SJCRH30 (cell line): ENCODE data around the gene VIPR2. TPM values are rescaled to one million over a fixed set of nuclear protein-coding genes. Genes with fewer than 3 reads are reported as not detected.

Experiments used
- DNase-seq, 2 experiments: peaks; one replicate each; pipeline ENCODE4 v3.0.0-alpha.2; 2015 to 2020
- H3K27ac ChIP-seq: fragments of 250-450 bp; sonication (Bioruptor Pico); 2 replicates; pipeline ENCODE4 v1.5.1; 2020; ENCODE audit warnings: mild to moderate bottlenecking, moderate library complexity
- H3K27me3 ChIP-seq: fragments of 250-450 bp; sonication (Bioruptor Pico); 2 replicates; pipeline ENCODE4 v1.5.1; 2020; ENCODE audit warnings: mild to moderate bottlenecking, moderate library complexity
- H3K36me3 ChIP-seq: fragments of 250-450 bp; sonication (Bioruptor Pico); 2 replicates; pipeline ENCODE4 v1.5.1; 2020; ENCODE audit warnings: mild to moderate bottlenecking, moderate library complexity
- H3K4me1 ChIP-seq: fragments of 250-450 bp; sonication (Bioruptor Pico); 2 replicates; pipeline ENCODE4 v1.5.1; 2020; ENCODE audit warnings: mild to moderate bottlenecking, moderate library complexity
- H3K4me3 ChIP-seq: fragments of 250-450 bp; sonication (Bioruptor Pico); 2 replicates; pipeline ENCODE4 v1.5.1; 2020; ENCODE audit warnings: mild to moderate bottlenecking, moderate library complexity
- H3K9me3 ChIP-seq: fragments of 250-450 bp; sonication (Bioruptor Pico); replicated peaks from 2 replicates; pipeline ENCODE4 v1.5.1; 2020; ENCODE audit warnings: mild to moderate bottlenecking, moderate library complexity
- total RNA-seq: library from RNA; depleted of rRNA; stranded (reverse); fragments of >200 nt; shearing (Covaris generic); gene quantifications from 2 replicates; pipeline ENCODE4 v1.2.3, GENCODE V29; 2014

Gene VIPR2
- total RNA-seq, 1 experiment from 2014 or later = 10.2 TPM

DNA sequence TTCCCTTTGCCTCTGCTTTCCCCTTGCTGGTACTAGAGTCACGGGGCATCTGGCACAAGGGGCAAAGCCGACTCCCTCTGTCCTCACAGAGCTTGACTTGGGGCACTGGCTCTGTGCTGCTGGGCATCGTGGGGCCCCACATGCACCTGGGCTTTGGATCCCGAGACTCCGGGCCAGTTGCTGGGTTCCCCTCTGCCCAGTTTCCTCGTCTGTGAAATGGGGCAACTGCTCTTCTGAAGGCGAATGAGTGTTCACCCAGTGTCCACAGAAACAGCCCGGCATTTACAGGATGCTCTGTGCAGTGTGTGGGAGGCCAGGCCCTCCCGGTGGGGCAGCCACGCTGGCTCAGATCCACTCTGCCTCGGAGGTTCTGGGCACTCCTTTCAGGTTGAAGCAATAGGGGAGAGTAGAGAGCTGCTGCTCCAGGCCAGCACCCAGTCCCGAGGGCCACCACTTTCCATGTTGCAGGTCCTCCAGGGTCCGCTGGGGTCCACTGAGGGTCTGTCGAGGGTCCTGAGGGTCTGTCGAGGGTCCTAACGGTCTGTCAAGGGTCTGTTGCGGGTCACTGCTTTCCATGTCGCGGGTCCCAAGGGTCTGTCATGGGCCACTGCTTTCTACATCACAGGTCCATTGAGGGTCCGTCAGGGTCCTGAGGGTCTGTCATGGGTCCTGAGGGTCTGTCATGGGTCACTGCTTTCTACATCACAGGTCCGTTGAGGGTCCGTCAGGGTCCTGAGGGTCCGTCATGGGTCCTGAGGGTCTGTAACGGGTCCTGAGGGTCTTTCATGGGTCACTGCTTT is 103.6 kb downstream of the VIPR2 start:
- Histone ChIP-seq H3K4me3 (no peak overlapping the region), H3K4me1 (no peaks in the 10 kb centered on the region), H3K27ac (no peak overlapping the region), H3K27me3 (no peaks in the 10 kb centered on the region), H3K9me3 (no peaks in the 10 kb centered on the region), H3K36me3 (no peaks in the 10 kb centered on the region)
- DNase-seq = no peak

DNA sequence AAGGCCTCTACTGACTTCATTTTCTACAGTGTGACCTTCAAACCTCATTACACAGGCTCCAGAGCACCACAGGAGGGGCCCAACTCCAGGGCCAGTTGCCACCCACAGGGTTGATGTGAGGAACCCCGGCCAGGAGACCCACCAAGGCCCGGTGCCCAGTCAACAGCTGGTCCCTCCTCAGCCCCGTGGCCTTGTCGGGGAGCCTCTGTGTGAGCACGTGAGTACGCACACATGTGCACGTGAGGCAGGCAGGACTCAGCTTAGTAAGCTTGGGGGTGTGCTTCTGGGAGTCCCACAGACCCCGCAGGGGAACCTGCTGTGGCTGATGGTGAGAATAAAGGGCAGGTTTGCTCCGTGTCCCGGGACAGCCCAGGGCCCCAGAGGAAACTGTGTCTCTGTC is 104.5 kb downstream of the VIPR2 start:
- no peaks in the 10 kb centered on the region for H3K9me3 ChIP-seq
- no peaks in the 10 kb centered on the region for H3K36me3 ChIP-seq
- no peak overlapping the region for H3K27ac ChIP-seq
- H3K4me3 ChIP-seq = no peak overlapping the region
- no peak for DNase-seq
- H3K4me1 ChIP-seq = no peaks in the 10 kb centered on the region
- H3K27me3 ChIP-seq = no peaks in the 10 kb centered on the region

DNA sequence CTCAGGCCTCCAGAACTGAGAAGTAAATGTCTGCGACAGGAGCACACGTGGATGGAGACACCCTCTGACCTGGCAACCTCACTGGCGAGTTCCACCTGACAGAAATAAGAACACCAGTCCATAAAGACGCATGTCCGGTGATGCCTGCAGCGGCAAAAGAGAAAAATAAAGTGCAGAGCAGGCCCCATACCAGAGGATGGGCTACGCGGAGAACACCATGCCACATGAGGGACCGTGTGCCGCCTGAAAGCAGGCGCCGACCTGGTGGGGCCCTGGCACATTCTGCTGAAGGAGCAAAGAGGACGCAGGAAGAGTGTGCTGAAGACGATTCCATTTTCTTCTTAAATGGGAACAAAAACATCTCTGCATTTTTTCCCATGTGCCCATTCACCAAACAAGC is 105.0 kb downstream of the VIPR2 start:
- Histone ChIP-seq H3K27me3 (no peaks in the 10 kb centered on the region), H3K4me3 (no peak overlapping the region), H3K36me3 (no peaks in the 10 kb centered on the region), H3K27ac (no peak overlapping the region), H3K4me1 (no peaks in the 10 kb centered on the region), H3K9me3 (no peaks in the 10 kb centered on the region)
- no peak for DNase-seq

DNA sequence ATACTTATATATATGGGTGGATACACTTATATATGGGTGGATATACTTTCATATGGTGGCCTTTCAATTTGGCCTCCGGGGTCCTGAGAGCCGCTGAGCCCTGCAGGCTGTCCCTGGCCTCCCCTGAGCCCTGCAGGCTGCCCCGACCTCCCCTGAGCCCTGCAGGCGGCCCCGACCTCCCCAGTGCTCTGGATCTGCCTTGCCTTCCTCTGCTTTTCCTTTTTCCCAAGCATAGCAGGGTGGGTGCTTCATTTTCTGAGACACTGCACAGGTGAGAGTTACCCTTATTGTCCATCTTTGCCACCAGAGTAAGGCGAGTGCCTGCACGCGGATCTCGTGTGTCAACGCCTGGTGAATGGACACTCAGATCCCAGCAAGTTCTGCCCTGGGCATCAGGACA is 106.6 kb downstream of the VIPR2 start:
- no peak for DNase-seq
- Histone ChIP-seq H3K4me1 (no peaks in the 10 kb centered on the region), H3K27ac (no peak overlapping the region), H3K27me3 (no peaks in the 10 kb centered on the region), H3K9me3 (no peaks in the 10 kb centered on the region), H3K4me3 (no peak overlapping the region), H3K36me3 (no peaks in the 10 kb centered on the region)

DNA sequence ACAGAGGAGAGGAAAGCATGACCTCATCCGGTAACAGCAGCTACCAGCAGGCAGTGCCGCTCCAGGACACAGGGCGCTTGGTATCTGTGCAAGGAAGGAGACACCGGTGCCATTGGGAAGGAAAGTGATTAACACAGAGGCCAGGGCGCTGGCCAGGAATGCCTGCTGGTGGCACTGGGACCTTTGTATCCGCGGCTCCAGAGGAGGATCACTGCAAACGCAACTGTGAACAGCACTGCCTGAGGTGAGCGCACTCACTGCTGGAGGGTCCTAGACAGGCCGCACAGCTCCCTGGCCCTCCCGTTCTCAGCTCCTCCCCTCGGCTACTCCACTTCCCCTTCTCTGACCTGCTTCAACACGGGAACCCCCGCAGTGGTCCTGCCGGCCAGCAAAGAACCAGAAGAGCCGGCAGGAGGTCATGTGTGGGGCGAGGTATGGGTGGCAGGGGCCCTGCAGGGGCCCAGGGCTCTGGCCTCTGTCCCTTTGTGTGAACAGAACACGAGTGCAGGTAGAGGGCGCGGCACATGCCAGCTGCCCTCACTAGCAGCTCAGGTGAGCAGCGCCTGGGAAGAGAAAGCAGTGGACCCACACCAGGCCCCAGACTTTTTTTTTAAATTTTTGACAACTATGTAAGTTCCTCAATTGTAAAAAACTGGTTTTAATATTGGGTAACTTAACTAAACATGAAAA is 107.6 kb downstream of the VIPR2 start:
- no peaks in the 10 kb centered on the region for H3K9me3 ChIP-seq
- no peaks in the 10 kb centered on the region for H3K27me3 ChIP-seq
- no peak for DNase-seq
- no peak overlapping the region for H3K4me3 ChIP-seq
- no peaks in the 10 kb centered on the region for H3K36me3 ChIP-seq
- H3K27ac ChIP-seq = no peak overlapping the region
- no peaks in the 10 kb centered on the region for H3K4me1 ChIP-seq

DNA sequence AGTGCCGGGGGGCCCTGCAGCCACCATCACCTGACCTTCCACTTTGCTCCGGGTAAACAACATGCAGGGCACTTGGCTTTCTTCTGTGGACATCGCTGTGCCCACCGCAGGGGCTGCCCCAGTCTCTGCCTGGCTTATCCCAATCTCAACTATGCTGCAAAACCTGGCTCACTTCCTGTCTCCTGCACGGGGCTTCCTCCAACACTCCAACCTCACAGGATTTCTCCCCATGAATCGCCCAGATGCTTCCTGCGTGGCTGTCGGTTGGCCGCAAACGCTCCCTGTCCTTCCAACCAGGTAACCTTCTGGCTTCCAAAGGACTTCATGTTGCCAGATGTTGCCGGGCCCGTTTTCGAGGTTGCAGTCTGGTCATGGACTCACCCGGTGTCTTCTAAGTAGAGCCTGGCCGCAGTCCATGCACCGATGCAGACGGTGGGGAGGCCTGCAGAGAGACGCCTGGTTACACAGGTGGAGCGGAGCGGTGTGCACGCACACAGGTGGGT is 109.0 kb downstream of the VIPR2 start:
- H3K4me1 ChIP-seq = no peaks in the 10 kb centered on the region
- H3K9me3 ChIP-seq = no peaks in the 10 kb centered on the region
- no peaks in the 10 kb centered on the region for H3K27me3 ChIP-seq
- no peak overlapping the region for H3K4me3 ChIP-seq
- no peak overlapping the region for H3K27ac ChIP-seq
- no peak for DNase-seq
- peaks cover under 1% of the 10 kb centered on the region; the same call in 1 of the 2 replicates for H3K36me3 ChIP-seq

DNA sequence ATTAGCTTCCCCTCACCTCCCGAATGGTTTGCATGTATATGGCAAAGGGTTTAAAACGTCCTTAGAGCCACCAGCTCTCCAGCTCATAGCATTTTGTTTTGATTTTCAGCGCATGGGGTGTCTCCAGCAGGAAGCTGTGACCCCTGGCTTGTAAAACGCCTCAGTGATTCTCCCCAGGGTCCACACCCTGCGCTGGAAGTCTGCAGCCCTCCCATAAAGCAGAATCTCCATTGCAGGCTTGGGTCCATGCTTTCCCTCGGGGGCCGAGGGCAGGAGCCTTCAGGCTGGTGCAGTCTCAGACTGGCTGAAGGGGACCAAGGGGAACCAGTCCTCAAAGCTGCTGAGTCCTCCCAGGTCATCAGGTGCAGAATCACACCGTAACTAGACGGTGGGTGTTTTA is 109.7 kb downstream of the VIPR2 start:
- no peaks in the 10 kb centered on the region for H3K4me1 ChIP-seq
- H3K27ac ChIP-seq = no peak overlapping the region
- no peaks in the 10 kb centered on the region for H3K9me3 ChIP-seq
- no peak for DNase-seq
- peaks cover 3% of the 10 kb centered on the region; the same call in 1 of the 2 replicates for H3K36me3 ChIP-seq
- H3K27me3 ChIP-seq = no peaks in the 10 kb centered on the region
- H3K4me3 ChIP-seq = no peak overlapping the region

DNA sequence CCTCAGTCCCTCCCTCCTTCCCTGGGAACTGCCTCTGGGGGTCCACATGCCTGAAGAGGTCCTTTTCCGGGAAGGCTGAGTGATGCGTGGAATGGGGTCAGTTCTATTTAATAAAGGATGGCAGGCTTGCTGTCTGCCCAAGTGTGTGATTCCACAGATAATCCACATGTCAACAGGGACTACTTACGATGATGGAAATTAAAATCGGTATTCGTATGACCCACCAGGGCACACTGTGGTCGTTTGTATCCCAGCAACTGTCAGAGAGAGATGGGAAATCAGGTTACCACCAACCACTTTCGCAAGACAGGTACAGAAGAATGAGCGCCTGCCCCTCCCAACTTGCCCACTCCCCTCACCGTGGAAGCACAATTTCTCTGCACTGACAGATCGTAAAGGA is 110.3 kb downstream of the VIPR2 start:
- Histone ChIP-seq H3K27ac (no peak overlapping the region), H3K27me3 (no peaks in the 10 kb centered on the region), H3K36me3 (peaks cover 5% of the 10 kb centered on the region; the same call in 1 of the 2 replicates), H3K9me3 (no peaks in the 10 kb centered on the region), H3K4me1 (no peaks in the 10 kb centered on the region), H3K4me3 (no peak overlapping the region)
- DNase-seq = no peak

DNA sequence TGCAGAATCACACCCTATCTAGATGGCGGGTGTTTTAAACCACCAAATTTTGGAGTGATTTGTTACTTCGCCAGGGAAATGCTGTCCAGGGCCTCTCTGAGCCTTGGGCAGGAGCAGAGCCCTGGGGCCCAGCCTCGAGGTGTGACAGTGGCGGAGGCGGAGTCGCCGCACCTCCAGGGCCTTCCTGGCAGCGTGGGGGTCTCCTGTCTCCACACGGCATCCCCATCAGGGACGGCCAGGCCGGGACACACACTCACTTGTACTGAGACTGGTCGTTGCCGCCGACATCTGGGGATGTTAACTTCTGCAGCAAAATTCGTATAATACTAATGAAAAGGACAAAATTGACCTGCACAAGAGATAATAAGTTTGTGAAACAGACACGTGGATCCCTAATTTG is 110.7 kb downstream of the VIPR2 start:
- DNase-seq = no peak
- Histone ChIP-seq H3K36me3 (peaks cover 9% of the 10 kb centered on the region), H3K4me3 (no peak overlapping the region), H3K27me3 (no peaks in the 10 kb centered on the region), H3K9me3 (no peaks in the 10 kb centered on the region), H3K27ac (no peak overlapping the region), H3K4me1 (no peaks in the 10 kb centered on the region)

DNA sequence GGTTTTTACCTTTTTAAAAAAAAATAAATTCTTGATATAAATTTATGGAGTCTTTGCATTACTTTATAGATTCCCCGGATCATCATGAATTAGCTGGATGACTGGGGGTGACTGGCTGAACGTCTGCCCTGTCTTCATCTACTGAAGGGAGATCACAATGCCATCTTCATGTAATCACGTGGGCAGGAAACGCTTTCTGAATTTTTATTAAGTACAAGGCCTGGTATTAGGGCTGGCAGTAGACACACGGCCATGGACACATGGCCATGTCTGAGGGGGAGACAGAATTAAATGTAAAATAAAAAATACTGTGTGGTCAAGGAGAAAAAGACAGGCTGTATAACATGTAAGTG is 111.2 kb downstream of the VIPR2 start:
- H3K4me1 ChIP-seq = no peaks in the 10 kb centered on the region
- H3K27ac ChIP-seq = no peak overlapping the region
- no peaks in the 10 kb centered on the region for H3K9me3 ChIP-seq
- no peak overlapping the region for H3K4me3 ChIP-seq
- H3K27me3 ChIP-seq = no peaks in the 10 kb centered on the region
- H3K36me3 ChIP-seq = peaks cover 13% of the 10 kb centered on the region
- no peak for DNase-seq

DNA sequence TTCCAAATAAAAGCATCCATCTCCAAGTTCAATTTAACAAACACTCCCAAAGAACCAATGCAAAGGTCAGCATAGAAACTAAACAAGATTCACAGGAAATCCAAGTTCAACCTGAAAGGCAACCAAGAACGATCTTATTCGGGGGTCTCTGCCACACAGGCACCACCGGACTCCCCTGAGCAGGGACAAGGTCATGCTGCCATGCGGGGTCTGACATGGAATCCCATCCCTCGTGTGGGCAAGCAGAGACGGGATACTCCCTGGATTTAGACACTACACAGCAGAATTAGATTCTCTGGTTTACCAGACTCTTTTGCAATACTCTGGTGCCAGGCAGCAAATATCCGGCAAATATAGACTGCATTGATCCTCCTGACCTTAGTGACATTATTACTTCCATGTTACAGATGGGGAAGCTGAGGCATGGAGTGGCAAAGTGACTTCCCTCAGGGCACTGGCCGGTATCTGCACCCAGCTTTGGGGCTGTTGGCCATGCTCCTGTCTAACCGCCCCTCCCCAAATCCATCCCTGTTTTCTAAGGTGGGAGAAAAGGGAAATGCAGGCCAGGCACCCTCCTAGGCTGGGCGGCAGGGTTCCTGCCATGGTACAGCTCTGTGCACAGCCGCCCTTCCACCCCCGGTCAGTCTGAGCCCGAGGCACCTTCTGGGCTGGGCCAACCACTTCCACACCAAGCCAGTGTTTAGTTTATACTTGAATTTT is 111.8 kb downstream of the VIPR2 start:
- DNase-seq = no peak
- Histone ChIP-seq H3K27me3 (no peaks in the 10 kb centered on the region), H3K4me1 (no peaks in the 10 kb centered on the region), H3K36me3 (peaks cover 19% of the 10 kb centered on the region), H3K4me3 (no peak overlapping the region), H3K27ac (no peak overlapping the region), H3K9me3 (no peaks in the 10 kb centered on the region)

DNA sequence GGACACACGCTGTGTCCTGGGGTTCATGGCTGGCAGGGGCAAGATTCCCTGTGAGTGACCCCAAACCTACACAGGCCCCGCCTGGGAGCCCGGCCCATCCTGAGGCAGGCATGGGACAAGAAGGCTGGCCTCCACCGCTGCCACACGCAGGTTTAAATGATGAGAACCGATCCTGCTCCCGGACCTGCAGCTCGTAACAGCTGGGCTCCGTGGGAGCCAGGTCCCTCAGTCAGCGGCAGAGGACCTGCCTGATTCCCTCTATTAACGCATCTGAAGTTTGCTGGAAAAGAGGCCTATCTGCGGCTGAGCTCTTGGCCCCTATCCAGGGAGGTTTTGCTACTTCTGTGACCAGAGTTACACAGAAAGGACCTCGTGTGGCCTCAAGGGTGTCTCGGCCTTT is 112.3 kb downstream of the VIPR2 start:
- peaks cover 25% of the 10 kb centered on the region for H3K36me3 ChIP-seq
- no peaks in the 10 kb centered on the region for H3K27me3 ChIP-seq
- no peak overlapping the region for H3K4me3 ChIP-seq
- no peak overlapping the region for H3K27ac ChIP-seq
- no peaks in the 10 kb centered on the region for H3K9me3 ChIP-seq
- DNase-seq = no peak
- no peaks in the 10 kb centered on the region for H3K4me1 ChIP-seq

DNA sequence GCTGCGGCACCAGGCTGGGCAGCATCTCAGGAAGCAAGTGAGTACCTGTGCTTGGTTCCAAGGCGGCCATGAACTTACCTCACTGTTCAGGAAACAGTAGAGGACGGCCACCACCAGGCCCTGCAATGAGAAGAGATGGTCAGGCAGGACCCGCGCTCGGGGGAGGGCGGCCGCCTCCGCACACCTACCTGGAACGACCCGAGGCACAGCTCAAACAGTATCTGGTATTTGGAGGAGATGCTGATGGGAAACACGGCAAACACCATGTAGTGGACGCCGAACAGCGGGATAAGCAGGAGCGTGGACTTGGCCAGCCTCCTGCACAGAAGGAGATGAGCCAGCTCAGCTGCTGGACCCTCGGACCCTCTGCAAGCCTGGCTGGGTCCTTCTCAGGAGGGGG is 112.9 kb downstream of the VIPR2 start:
- no peak for DNase-seq
- H3K9me3 ChIP-seq = no peaks in the 10 kb centered on the region
- no peaks in the 10 kb centered on the region; the same call in 1 of the 2 replicates for H3K4me1 ChIP-seq

DNA sequence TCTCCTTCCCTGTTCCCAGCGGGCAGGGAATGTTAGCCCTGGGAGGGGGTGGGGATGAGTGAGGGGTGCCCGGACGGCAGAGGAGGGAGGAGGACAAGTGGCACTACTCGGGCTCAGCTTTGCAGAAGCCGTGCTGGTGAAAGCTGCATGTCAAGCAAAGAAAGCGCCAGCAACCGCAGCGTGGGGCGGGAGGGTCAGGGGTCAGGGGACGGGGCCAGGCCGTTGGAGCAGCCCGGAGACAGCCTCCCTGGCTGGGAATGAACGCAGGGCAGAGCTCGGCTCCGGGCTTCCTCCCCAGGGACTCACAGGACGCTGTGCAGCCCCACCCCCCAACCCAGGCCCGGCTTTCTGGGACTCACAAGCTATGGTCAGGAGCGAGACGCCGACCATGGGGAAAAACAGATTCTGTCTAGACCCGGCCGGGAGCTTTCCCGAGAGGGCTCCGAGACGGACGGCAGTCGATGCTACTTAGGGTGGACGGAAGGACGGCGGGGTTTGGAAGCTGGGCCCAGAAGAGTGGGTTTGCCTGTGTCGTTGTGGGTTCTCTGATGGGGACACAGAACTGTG is 113.4 kb downstream of the VIPR2 start:
- no peak overlapping the region for H3K27ac ChIP-seq
- DNase-seq = no peak
- H3K36me3 ChIP-seq = peaks cover 36% of the 10 kb centered on the region
- no peaks in the 10 kb centered on the region for H3K27me3 ChIP-seq
- H3K4me1 ChIP-seq = no peaks in the 10 kb centered on the region; the same call in 1 of the 2 replicates
- no peak overlapping the region for H3K4me3 ChIP-seq
- H3K9me3 ChIP-seq = no peaks in the 10 kb centered on the region

More for the DNA sequence above, 112.9 kb downstream of the VIPR2 start:
- Histone ChIP-seq H3K27ac (no peak overlapping the region), H3K36me3 (peaks cover 30% of the 10 kb centered on the region), H3K4me3 (no peak overlapping the region), H3K27me3 (no peaks in the 10 kb centered on the region)
